Stimulated activated CD8-positive, alpha-beta memory T cell treated with anti-CD3 and anti-CD28 coated beads, Interleukin-4, amount 100 ng/mL, for 24 hours (primary cell): ENCODE results near the gene CLDN7.

ENCODE experiments used
- DNase-seq: peaks from one replicate; pipeline ENCODE4 v3.0.0-alpha.2; 2020; ENCODE audit warnings: low read depth

The CLDN7 gene

GRCh38 chr17:7285679-7286078, 23.4 kb upstream of the CLDN7 start:
- DNase-seq: no peak

- DNase-seq: no peak
These were observed 22.6 kb upstream of the CLDN7 start for GRCh38 chr17:7284911-7285310.

GRCh38 chr17:7283471-7284216, 21.4 kb upstream of the CLDN7 start:
- no peak for DNase-seq

GRCh38 chr17:7282752-7283321, 20.6 kb upstream of the CLDN7 start:
- DNase-seq: no peak

GRCh38 chr17:7281953-7282751, 19.9 kb upstream of the CLDN7 start:
- DNase-seq: no peak

- DNase-seq: peak; percentile 82
These were observed 19.0 kb upstream of the CLDN7 start, which contains the start of gene SLC2A4 for GRCh38 chr17:7281074-7281952. SLC2A4 (plus strand) TSS chr17:7281718; CDS start chr17:7281935, 217 bp downstream.

- DNase-seq: peak; percentile 71
These were observed 18.3 kb upstream of the CLDN7 start for GRCh38 chr17:7280519-7281073.

GRCh38 chr17:7279448-7279847, 17.2 kb upstream of the CLDN7 start:
- DNase-seq: no peak

GRCh38 chr17:7266784-7267183, 4.5 kb upstream of the CLDN7 start:
- DNase-seq: no peak

- no peak for DNase-seq
These were observed 1.5 kb upstream of the CLDN7 start for GRCh38 chr17:7263801-7264078.

- DNase-seq: no peak
These were observed 890 bp upstream of the CLDN7 start for GRCh38 chr17:7262935-7263800.

GRCh38 chr17:7261379-7262191, 693 bp downstream of the CLDN7 start:
- no peak for DNase-seq

GRCh38 chr17:7260651-7261378, 1.5 kb downstream of the CLDN7 start:
- no peak for DNase-seq

GRCh38 chr17:7260151-7260550, 2.1 kb downstream of the CLDN7 start:
- no peak for DNase-seq

- no peak for DNase-seq
These were observed 2.8 kb downstream of the CLDN7 start for GRCh38 chr17:7259555-7259889.

GRCh38 chr17:7258731-7259554, 3.3 kb downstream of the CLDN7 start:
- no peak for DNase-seq

- DNase-seq: no peak
These were observed 5.4 kb downstream of the CLDN7 start for GRCh38 chr17:7256766-7257456.

GRCh38 chr17:7254511-7254910, 7.8 kb downstream of the CLDN7 start:
- DNase-seq: no peak
